K562 (cell line): ENCODE results near the gene HACL1. TPM values are rescaled to one million over a fixed set of nuclear protein-coding genes. Genes with fewer than 3 reads are reported as not detected.

ENCODE experiments used
- ETV6 ChIP-seq, 3 experiments: fragments of 150-350 bp in 1 of 3; sonication (generic) in 1 of 3; formaldehyde crosslinking in 1 of 3; IDR thresholded peaks; 2 replicates each; pipeline versions ENCODE4 v1.6.1 to v1.8.0; 2014 to 2022; ENCODE audit warnings: borderline replicate concordance in 2 of 3, low read depth in 2 of 3, antibody characterized with exemption in 1 of 3, low read length in 1 of 3, mild to moderate bottlenecking in 1 of 3, missing genetic modification reagents in 1 of 3
- ZBED1 ChIP-seq: IDR thresholded peaks from 2 replicates; pipeline ENCODE4 v1.6.1; 2014
- ZNF165 ChIP-seq: fragments of 250-450 bp; sonication (Bioruptor Pico); IDR thresholded peaks from 2 replicates; pipeline ENCODE4 v1.4.0; 2020; ENCODE audit warnings: borderline replicate concordance
- ZNF318 ChIP-seq, 2 experiments: fragments of 450-650 bp; IDR thresholded peaks; 2 replicates each; pipeline ENCODE4 v1.6.1; 2016; ENCODE audit warnings: mild to moderate bottlenecking in 2 of 2, borderline replicate concordance in 1 of 2, low read depth in 1 of 2, moderate library complexity in 1 of 2
- polyA plus RNA-seq, 8 experiments: library from polyadenylated mRNA; depleted of rRNA in 4 of 8; stranded (reverse) in 5 of 8; unstranded in 3 of 8; fragments of >200 nt; fragmentation: Nextera tagmentation in 2 of 8; fragmentation: Illumina TruSeq in 1 of 8; extraction: Ambion mirVana in 2 of 8; extraction: Trizol in 1 of 8; gene quantifications; 2 replicates each; pipeline versions ENCODE4 v1.2.1 to v1.2.3, GENCODE V29; 2011 to 2014; ENCODE audit warnings: inconsistent platforms in 1 of 8, missing spikeins in 1 of 8
- total RNA-seq, 7 experiments: library from RNA; depleted of rRNA in 6 of 7; stranded (reverse); fragments of >200 nt in 6 of 7; fragmentation: Illumina TruSeq in 2 of 7; extraction: Trizol in 2 of 7; gene quantifications; 2 replicates each; pipeline versions ENCODE4 v1.2.1 to v1.2.3, GENCODE V29; 2011 to 2021; ENCODE audit warnings: low replicate concordance in 1 of 7
- TF ChIP-seq, protein P1 (sequence below): fragments of 450-650 bp; IDR thresholded peaks from 2 replicates; pipeline ENCODE4 v1.6.1; 2016; ENCODE audit warnings: antibody characterized with exemption

HACL1 gene
- total and polyA plus RNA-seq, 9 of the 15 experiments (the other 6 are each of a cell fraction or from before 2014, with no cell fraction given), result 18.9 to 61.5 (median 30.5) TPM

DNA sequence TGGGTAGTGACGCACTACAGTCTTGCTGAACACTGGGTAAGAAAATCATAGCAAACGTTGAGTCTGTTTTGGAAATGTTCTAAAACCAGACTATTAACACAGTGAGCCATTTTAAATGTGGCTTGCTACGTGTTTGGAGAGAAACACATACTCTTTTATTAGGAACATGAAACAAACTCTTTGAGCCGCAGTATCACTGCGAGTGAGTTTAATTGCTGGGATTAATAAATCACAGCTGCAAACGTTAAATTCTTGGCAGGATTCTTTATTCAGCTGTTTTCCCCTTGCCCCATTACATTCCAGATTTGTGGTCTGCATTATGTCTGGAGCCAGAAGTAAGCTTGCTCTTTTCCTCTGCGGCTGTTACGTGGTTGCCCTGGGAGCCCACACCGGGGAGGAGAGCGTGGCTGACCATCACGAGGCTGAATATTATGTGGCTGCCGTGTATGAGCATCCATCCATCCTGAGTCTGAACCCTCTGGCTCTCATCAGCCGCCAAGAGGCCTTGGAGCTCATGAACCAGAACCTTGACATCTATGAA is 33.8 kb upstream of the HACL1 start (continued):
- TF ChIP-seq ZNF318 (IDR thresholded peaks at IDR 0.05; ENCODE audit: borderline replicate concordance in 1 of 2, low read depth in 1 of 2), result no peak
- no peak for TF ChIP-seq ETV6 (IDR thresholded peaks at IDR 0.05; ENCODE audit: borderline replicate concordance in 1 of 2, low read depth in 2 of 2, low read length in 1 of 2)
- TF ChIP-seq ETV6 (CRISPR knock-in tag; IDR thresholded peaks at IDR 0.05; ENCODE audit: borderline replicate concordance), result no peak
- TF ChIP-seq ZNF165 (CRISPR knock-in tag), result no peak
- TF ChIP-seq ZBED1, result no peak
- TF ChIP-seq, protein P1, sequence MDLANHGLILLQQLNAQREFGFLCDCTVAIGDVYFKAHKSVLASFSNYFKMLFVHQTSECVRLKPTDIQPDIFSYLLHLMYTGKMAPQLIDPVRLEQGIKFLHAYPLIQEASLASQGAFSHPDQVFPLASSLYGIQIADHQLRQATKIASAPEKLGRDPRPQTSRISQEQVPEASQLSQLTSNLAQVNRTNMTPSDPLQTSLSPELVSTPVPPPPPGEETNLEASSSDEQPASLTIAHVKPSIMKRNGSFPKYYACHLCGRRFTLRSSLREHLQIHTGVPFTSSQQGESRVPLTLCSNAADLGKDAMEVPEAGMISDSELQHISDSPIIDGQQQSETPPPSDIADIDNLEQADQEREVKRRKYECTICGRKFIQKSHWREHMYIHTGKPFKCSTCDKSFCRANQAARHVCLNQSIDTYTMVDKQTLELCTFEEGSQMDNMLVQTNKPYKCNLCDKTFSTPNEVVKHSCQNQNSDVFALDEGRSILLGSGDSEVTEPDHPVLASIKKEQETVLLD, result no peak
- TF ChIP-seq, all 486 proteins: peak for 0
